GM20000 (cell line): ENCODE data around the gene STX16.

Source experiments
- DNase-seq: peaks from one replicate; pipeline ENCODE4 v3.0.0; 2012; ENCODE audit warnings: low spot score
- TF ChIP-seq, protein P1 (sequence below): IDR thresholded peaks from 2 replicates; pipeline ENCODE4 v1.5.1; 2012; ENCODE audit warnings: mild to moderate bottlenecking, control low read depth; ENCODE audit errors: extremely low read depth, missing control alignments

STX16 gene

GRCh38 chr20:58665606-58666005, 14.5 kb downstream of the STX16 start:
- TF ChIP-seq, protein P1, sequence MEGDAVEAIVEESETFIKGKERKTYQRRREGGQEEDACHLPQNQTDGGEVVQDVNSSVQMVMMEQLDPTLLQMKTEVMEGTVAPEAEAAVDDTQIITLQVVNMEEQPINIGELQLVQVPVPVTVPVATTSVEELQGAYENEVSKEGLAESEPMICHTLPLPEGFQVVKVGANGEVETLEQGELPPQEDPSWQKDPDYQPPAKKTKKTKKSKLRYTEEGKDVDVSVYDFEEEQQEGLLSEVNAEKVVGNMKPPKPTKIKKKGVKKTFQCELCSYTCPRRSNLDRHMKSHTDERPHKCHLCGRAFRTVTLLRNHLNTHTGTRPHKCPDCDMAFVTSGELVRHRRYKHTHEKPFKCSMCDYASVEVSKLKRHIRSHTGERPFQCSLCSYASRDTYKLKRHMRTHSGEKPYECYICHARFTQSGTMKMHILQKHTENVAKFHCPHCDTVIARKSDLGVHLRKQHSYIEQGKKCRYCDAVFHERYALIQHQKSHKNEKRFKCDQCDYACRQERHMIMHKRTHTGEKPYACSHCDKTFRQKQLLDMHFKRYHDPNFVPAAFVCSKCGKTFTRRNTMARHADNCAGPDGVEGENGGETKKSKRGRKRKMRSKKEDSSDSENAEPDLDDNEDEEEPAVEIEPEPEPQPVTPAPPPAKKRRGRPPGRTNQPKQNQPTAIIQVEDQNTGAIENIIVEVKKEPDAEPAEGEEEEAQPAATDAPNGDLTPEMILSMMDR = no peak
- DNase-seq = no peak

DNA sequence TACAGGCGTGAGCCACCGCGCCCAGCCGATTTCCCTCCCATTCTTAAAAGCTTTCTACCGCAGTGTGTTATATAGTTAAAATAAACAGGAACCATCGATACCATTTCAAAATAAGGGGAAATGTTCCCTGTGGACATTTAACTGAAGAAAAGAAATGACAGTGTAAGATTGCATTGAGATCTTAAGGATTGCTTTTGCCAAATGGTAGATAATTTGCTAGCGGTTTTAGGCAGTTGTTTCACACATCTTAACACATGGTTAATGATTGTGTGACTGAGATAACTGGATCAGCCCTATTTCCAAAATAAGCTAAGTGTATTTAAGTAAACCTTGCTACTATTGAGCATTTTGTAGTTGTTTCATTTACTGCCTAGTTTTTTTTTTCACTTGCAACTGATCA, 15.6 kb downstream of the STX16 start:
- no peak for DNase-seq
- TF ChIP-seq, protein P1 = no peak

GRCh38 chr20:58667975-58668374, 16.9 kb downstream of the STX16 start:
- TF ChIP-seq, protein P1 = no peak
- no peak for DNase-seq

DNA sequence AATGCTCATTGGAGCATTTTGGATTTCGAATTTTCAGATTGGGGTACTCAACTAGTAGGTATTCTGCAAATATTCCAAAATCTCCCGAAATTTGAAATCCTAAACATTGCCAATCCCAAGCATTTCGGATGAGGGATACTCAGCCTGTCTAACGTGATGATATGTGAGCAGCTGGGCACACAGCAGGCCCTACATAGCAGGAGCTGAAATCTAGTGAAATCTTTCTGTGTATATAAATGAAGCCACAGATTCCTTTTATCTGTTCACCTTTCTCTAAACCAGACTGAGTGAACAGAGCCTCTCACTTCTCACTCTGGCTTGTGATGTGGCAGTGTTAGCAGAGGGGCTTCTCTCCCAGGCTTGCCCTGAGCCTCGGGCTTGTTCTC, 17.8 kb downstream of the STX16 start:
- TF ChIP-seq, protein P1 = no peak

GRCh38 chr20:58669287-58670006, 18.4 kb downstream of the STX16 start:
- TF ChIP-seq, protein P1 = no peak
- peak; percentile 69 for DNase-seq

More for the DNA sequence above, 17.8 kb downstream of the STX16 start:
- no peak for DNase-seq

- no peak for DNase-seq
- TF ChIP-seq, protein P1 = no peak
These were observed 19.0 kb downstream of the STX16 start for GRCh38 chr20:58670102-58670501.

DNA sequence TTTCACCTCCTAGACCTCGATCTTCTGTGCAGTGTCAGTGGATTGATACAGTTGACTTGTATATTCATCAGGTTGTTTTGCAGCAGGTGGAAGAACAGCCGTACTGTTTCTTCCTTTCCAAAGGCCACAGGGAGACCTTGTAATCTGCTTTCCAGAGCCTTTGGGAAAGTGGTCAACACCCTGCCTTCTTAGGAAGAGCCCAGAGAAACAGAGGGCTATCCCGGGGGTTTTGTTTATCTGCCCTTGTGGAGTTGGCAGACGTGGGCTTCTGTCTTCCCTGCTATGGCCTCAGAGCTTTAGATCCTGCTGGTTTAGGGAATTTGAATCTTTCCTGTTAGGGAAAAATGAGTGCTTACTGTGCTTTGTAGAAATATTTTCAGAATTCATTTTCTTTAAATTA, 19.6 kb downstream of the STX16 start:
- TF ChIP-seq, protein P1 = no peak
- DNase-seq = no peak
